Measurements from ENCODE around the gene LEMD1.

Gene LEMD1

GRCh38 chr1:205446828-205447227 lies 25.0 kb upstream of the LEMD1 start:
- no peak for DNase-seq (ENCODE audit: low read depth in 1 of 2, low spot score in 1 of 2)
- Histone ChIP-seq H3K27ac (replicated peaks) (no peak overlapping the region), H3K27me3 (ENCODE audit: insufficient read depth, poor library complexity, severe bottlenecking) (peaks cover 13% of the 10 kb centered on the region), H3K4me3 (replicated peaks; ENCODE audit: insufficient read depth, low read length) (no peak overlapping the region)
- TF ChIP-seq POLR2AphosphoS5 (IDR thresholded peaks at IDR 0.05; ENCODE audit: low read depth), result no peak
- no peak for TF ChIP-seq SPI1 (IDR thresholded peaks at IDR 0.05; ENCODE audit: borderline replicate concordance, low read depth)
- no peak for TF ChIP-seq REST (IDR thresholded peaks at IDR 0.05; ENCODE audit: insufficient replicate concordance, low read depth)
- TF ChIP-seq GABPA (IDR thresholded peaks at IDR 0.05; ENCODE audit: low read depth), result no peak
- TF ChIP-seq CTCF (IDR thresholded peaks at IDR 0.05; ENCODE audit: insufficient read depth, low read length), result no peak

- TF ChIP-seq CTCF (IDR thresholded peaks at IDR 0.05; ENCODE audit: insufficient read depth, low read length), result no peak
- no peak for TF ChIP-seq GABPA (IDR thresholded peaks at IDR 0.05; ENCODE audit: low read depth)
- TF ChIP-seq SPI1 (IDR thresholded peaks at IDR 0.05; ENCODE audit: borderline replicate concordance, low read depth), result no peak
- no peak for TF ChIP-seq REST (IDR thresholded peaks at IDR 0.05; ENCODE audit: insufficient replicate concordance, low read depth)
- no peak for TF ChIP-seq POLR2AphosphoS5 (IDR thresholded peaks at IDR 0.05; ENCODE audit: low read depth)
- H3K27me3 ChIP-seq (ENCODE audit: insufficient read depth, poor library complexity, severe bottlenecking), result peaks cover 7% of the 10 kb centered on the region
- H3K27ac ChIP-seq (replicated peaks), result no peak overlapping the region
- no peak for DNase-seq (ENCODE audit: low read depth in 1 of 2, low spot score in 1 of 2)
- no peak overlapping the region for H3K4me3 ChIP-seq (replicated peaks; ENCODE audit: insufficient read depth, low read length)
These were observed 23.7 kb upstream of the LEMD1 start for GRCh38 chr1:205445646-205445935.

- no peak for DNase-seq (ENCODE audit: low read depth in 1 of 2, low spot score in 1 of 2)
- Histone ChIP-seq H3K4me3 (replicated peaks; ENCODE audit: insufficient read depth, low read length) (no peak overlapping the region), H3K27me3 (ENCODE audit: insufficient read depth, poor library complexity, severe bottlenecking) (peaks cover 7% of the 10 kb centered on the region), H3K27ac (replicated peaks) (no peak overlapping the region)
- TF ChIP-seq REST (IDR thresholded peaks at IDR 0.05; ENCODE audit: insufficient replicate concordance, low read depth) (no peak), GABPA (IDR thresholded peaks at IDR 0.05; ENCODE audit: low read depth) (no peak), SPI1 (IDR thresholded peaks at IDR 0.05; ENCODE audit: borderline replicate concordance, low read depth) (no peak), POLR2AphosphoS5 (IDR thresholded peaks at IDR 0.05; ENCODE audit: low read depth) (no peak), CTCF (IDR thresholded peaks at IDR 0.05; ENCODE audit: insufficient read depth, low read length) (no peak)
These were observed 23.2 kb upstream of the LEMD1 start for GRCh38 chr1:205444931-205445645.

All from HL-60 (cell line).